GM18507 (cell line): Measurements from ENCODE around the gene CNTD1.

Experiments used
- DNase-seq: peaks from one replicate; pipeline ENCODE4 v3.0.0; 2011; ENCODE audit warnings: low read depth; ENCODE audit not compliant: insufficient read length; ENCODE audit errors: extremely low spot score
- FAIRE-seq: peaks from 2 replicates; lab custom pipeline; 2011; peaks lifted over from hg19 to GRCh38; lab: Jason Lieb, UNC

Gene CNTD1

GRCh38 chr17:42778570-42778969, 20.1 kb upstream of the CNTD1 start:
- no peak for FAIRE-seq
- no peak for DNase-seq

GRCh38 chr17:42779304-42779935, 19.2 kb upstream of the CNTD1 start:
- FAIRE-seq = no peak
- DNase-seq = no peak

- FAIRE-seq = no peak
- no peak for DNase-seq
Measured at GRCh38 chr17:42779936-42780850, 18.5 kb upstream of the CNTD1 start, which contains the start of gene WNK4. Gene WNK4, plus strand, starts transcription at chr17:42780610. Its CDS starts 89 bp downstream, at chr17:42780699.

- FAIRE-seq (no peak), DNase-seq (no peak)
Measured at GRCh38 chr17:42780851-42781638, 17.6 kb upstream of the CNTD1 start.

GRCh38 chr17:42781639-42782165, 17.0 kb upstream of the CNTD1 start:
- FAIRE-seq = no peak
- no peak for DNase-seq

GRCh38 chr17:42782166-42783061, 16.2 kb upstream of the CNTD1 start:
- no peak for DNase-seq
- no peak for FAIRE-seq

GRCh38 chr17:42783062-42783790, 15.4 kb upstream of the CNTD1 start:
- FAIRE-seq = no peak
- no peak for DNase-seq

GRCh38 chr17:42783791-42784138, 14.9 kb upstream of the CNTD1 start:
- no peak for FAIRE-seq
- no peak for DNase-seq

GRCh38 chr17:42784409-42784808, 14.3 kb upstream of the CNTD1 start:
- DNase-seq = no peak
- no peak for FAIRE-seq

GRCh38 chr17:42784811-42785592, 13.7 kb upstream of the CNTD1 start:
- no peak for DNase-seq
- no peak for FAIRE-seq

GRCh38 chr17:42787266-42787665, 11.4 kb upstream of the CNTD1 start:
- FAIRE-seq (no peak), DNase-seq (no peak)

GRCh38 chr17:42791948-42792347, 6.7 kb upstream of the CNTD1 start:
- FAIRE-seq = no peak
- no peak for DNase-seq

GRCh38 chr17:42792545-42792944, 6.1 kb upstream of the CNTD1 start:
- no peak for FAIRE-seq
- DNase-seq = no peak

- FAIRE-seq = no peak
- DNase-seq = no peak
Measured at GRCh38 chr17:42795061-42795460, 3.6 kb upstream of the CNTD1 start.

GRCh38 chr17:42795465-42795864, 3.2 kb upstream of the CNTD1 start:
- FAIRE-seq (no peak), DNase-seq (no peak)

GRCh38 chr17:42796066-42796758, 2.4 kb upstream of the CNTD1 start:
- no peak for FAIRE-seq
- no peak for DNase-seq
